ENCODE results near the gene JHY. TPM values are rescaled to one million over a fixed set of nuclear protein-coding genes. Genes with fewer than 3 reads are reported as not detected.

JHY gene
- total RNA-seq, 1 donor from 2014 or later = 3.4 TPM

- peak; percentile 84 for DNase-seq (ENCODE audit: low read depth)
- Histone ChIP-seq H3K4me3 (ENCODE audit: low read depth, low read length) (no peak overlapping the region), H3K36me3 (ENCODE audit: control insufficient read depth, insufficient read depth, low read length) (no peaks in the 10 kb centered on the region), H3K27me3 (ENCODE audit: control insufficient read depth, insufficient read depth, low read length) (no peaks in the 10 kb centered on the region)
- no peak for TF ChIP-seq CTCF (IDR thresholded peaks at IDR 0.05; ENCODE audit: insufficient read depth, low read length, poor library complexity, severe bottlenecking)
These were observed 10.6 kb downstream of the JHY start for GRCh38 chr11:122893131-122893530.

- no peak overlapping the region for H3K4me3 ChIP-seq (ENCODE audit: low read depth, low read length)
- no peaks in the 10 kb centered on the region for H3K27me3 ChIP-seq (ENCODE audit: control insufficient read depth, insufficient read depth, low read length)
- no peak for TF ChIP-seq CTCF (IDR thresholded peaks at IDR 0.05; ENCODE audit: insufficient read depth, low read length, poor library complexity, severe bottlenecking)
- no peaks in the 10 kb centered on the region for H3K36me3 ChIP-seq (ENCODE audit: control insufficient read depth, insufficient read depth, low read length)
- DNase-seq (ENCODE audit: low read depth) = no peak
These were observed 13.0 kb downstream of the JHY start for GRCh38 chr11:122895563-122895962.

- no peaks in the 10 kb centered on the region for H3K27me3 ChIP-seq (ENCODE audit: control insufficient read depth, insufficient read depth, low read length)
- no peak for TF ChIP-seq CTCF (IDR thresholded peaks at IDR 0.05; ENCODE audit: insufficient read depth, low read length, poor library complexity, severe bottlenecking)
- no peak overlapping the region for H3K4me3 ChIP-seq (ENCODE audit: low read depth, low read length)
- H3K36me3 ChIP-seq (ENCODE audit: control insufficient read depth, insufficient read depth, low read length) = no peaks in the 10 kb centered on the region
- no peak for DNase-seq (ENCODE audit: low read depth)
These were observed 15.1 kb downstream of the JHY start for GRCh38 chr11:122897606-122898210.

- TF ChIP-seq CTCF (IDR thresholded peaks at IDR 0.05; ENCODE audit: insufficient read depth, low read length, poor library complexity, severe bottlenecking) = no peak
- no peak overlapping the region for H3K4me3 ChIP-seq (ENCODE audit: low read depth, low read length)
These were observed 16.2 kb downstream of the JHY start for GRCh38 chr11:122898799-122899198.

GRCh38 chr11:122900587-122901202 lies 18.1 kb downstream of the JHY start:
- no peak overlapping the region for H3K4me3 ChIP-seq (ENCODE audit: low read depth, low read length)
- H3K36me3 ChIP-seq (ENCODE audit: control insufficient read depth, insufficient read depth, low read length) = no peaks in the 10 kb centered on the region
- TF ChIP-seq CTCF (IDR thresholded peaks at IDR 0.05; ENCODE audit: insufficient read depth, low read length, poor library complexity, severe bottlenecking) = no peak
- no peaks in the 10 kb centered on the region for H3K27me3 ChIP-seq (ENCODE audit: control insufficient read depth, insufficient read depth, low read length)
- DNase-seq (ENCODE audit: low read depth) = no peak

More at GRCh38 chr11:122898799-122899198, 16.2 kb downstream of the JHY start:
- Histone ChIP-seq H3K27me3 (ENCODE audit: control insufficient read depth, insufficient read depth, low read length) (no peaks in the 10 kb centered on the region), H3K36me3 (ENCODE audit: control insufficient read depth, insufficient read depth, low read length) (no peaks in the 10 kb centered on the region)
- DNase-seq (ENCODE audit: low read depth) = no peak

GRCh38 chr11:122902951-122903350 lies 20.4 kb downstream of the JHY start:
- Histone ChIP-seq H3K36me3 (ENCODE audit: control insufficient read depth, insufficient read depth, low read length) (no peaks in the 10 kb centered on the region), H3K4me3 (ENCODE audit: low read depth, low read length) (no peak overlapping the region), H3K27me3 (ENCODE audit: control insufficient read depth, insufficient read depth, low read length) (no peaks in the 10 kb centered on the region)
- DNase-seq (ENCODE audit: low read depth) = no peak
- TF ChIP-seq CTCF (IDR thresholded peaks at IDR 0.05; ENCODE audit: insufficient read depth, low read length, poor library complexity, severe bottlenecking) = no peak

Data from kidney epithelial cell (primary cell).